Body of pancreas (tissue), 4 donors: ENCODE measurements around the gene BACE2. TPM values are rescaled to one million over a fixed set of nuclear protein-coding genes. Genes with fewer than 3 reads are reported as not detected.

Experiments
- ATAC-seq: fragments of 150-250 bp; one replicate; pipeline ENCODE4 v1.9.1; 2016
- DNase-seq, 4 donors: peaks; one replicate each; pipeline ENCODE4 v3.0.0-alpha.2; 2019
- H3K27ac ChIP-seq, 4 donors: fragments of 200-600 bp; sonication (generic); 1 replicate in 3 of 4; 2 replicates in 1 of 4; pipeline versions ENCODE4 v1.5.1 to v1.6.1; 2016 to 2019; ENCODE audit warnings: mild to moderate bottlenecking in 1 of 4, mixed read lengths in 1 of 4, moderate library complexity in 1 of 4
- H3K27me3 ChIP-seq, 2 donors: fragments of 200-600 bp; sonication (generic); one replicate each; pipeline ENCODE4 v1.6.0; 2016; ENCODE audit warnings: mild to moderate bottlenecking in 1 of 2
- H3K36me3 ChIP-seq, 2 donors: fragments of 200-600 bp; sonication (generic); replicated peaks in 1 of 2; 2 replicates each; pipeline ENCODE4 v1.5.1; 2016; ENCODE audit warnings: low read depth in 2 of 2; ENCODE audit not compliant: insufficient read depth in 1 of 2
- H3K4me1 ChIP-seq: fragments of 200-600 bp; sonication (generic); one replicate; pipeline ENCODE4 v1.6.0; 2016
- H3K4me3 ChIP-seq, 2 donors: fragments of 200-600 bp; sonication (generic); 1 replicate in 1 of 2; 2 replicates in 1 of 2; pipeline ENCODE4 v1.5.1; 2016 to 2019
- H3K9me3 ChIP-seq, 3 donors: fragments of 200-600 bp; sonication (generic); 1 replicate in 2 of 3; 2 replicates in 1 of 3; pipeline ENCODE4 v1.5.1; 2016
- CTCF ChIP-seq, 7 experiments: fragments of 450-650 bp in 4 of 7; fragments of 200-600 bp in 3 of 7; sonication (generic) in 3 of 7; IDR thresholded peaks; one replicate each; pipeline ENCODE4 v1.5.1; 2016 to 2019; ENCODE audit warnings: antibody characterized with exemption in 7 of 7
- POLR2A ChIP-seq, 3 donors: fragments of 450-650 bp; IDR thresholded peaks; one replicate each; pipeline ENCODE4 v1.6.1; 2016; ENCODE audit warnings: antibody characterized with exemption in 3 of 3, mild to moderate bottlenecking in 2 of 3
- whole genome bisulfite sequencing, 2 donors: methylation state at CpG; one replicate each; pipeline ENCODE4 v1.1.5; 2017; 5-methylcytosine and 5-hydroxymethylcytosine counted together
- intact Hi-C: fragments of 100-400 bp; cut with DNase I; formaldehyde crosslinking; loops from one replicate; pipeline ENCODE4 v1.15.1; 2023
- total RNA-seq, 2 donors: library from RNA; depleted of rRNA; stranded (reverse); fragments of >200 nt; gene quantifications; one replicate each; pipeline ENCODE4 v1.1.0, GENCODE V29; 2016

The BACE2 gene
- total RNA-seq, 2 donors from 2014 or later: 86.4 to 107 TPM

GRCh38 chr21:41267346-41267745 is 99.4 kb downstream of the BACE2 start:
- Histone ChIP-seq H3K27ac (no peak overlapping the region), H3K9me3 (no peaks in the 10 kb centered on the region), H3K4me3 (no peak overlapping the region), H3K36me3 (no peaks in the 10 kb centered on the region), H3K4me1 (no peaks in the 10 kb centered on the region), H3K27me3 (no peaks in the 10 kb centered on the region)
- intact Hi-C loops: no loop called here
- ATAC-seq: no peak
- TF ChIP-seq CTCF (IDR thresholded peaks at IDR 0.05) (no peak), POLR2A (IDR thresholded peaks at IDR 0.05) (no peak)
- WGBS, 2 donors: 90 to 96% methylated on average over 2 of the region's 2 CpGs
- DNase-seq: no peak

- no peak overlapping the region for H3K27ac ChIP-seq
- H3K4me1 ChIP-seq: no peaks in the 10 kb centered on the region
- H3K27me3 ChIP-seq: no peaks in the 10 kb centered on the region
- DNase-seq: no peak
- H3K36me3 ChIP-seq: no peaks in the 10 kb centered on the region
- WGBS, 2 donors: 18 to 26% methylated on average over 1 of the region's 1 CpG
- no peak overlapping the region for H3K4me3 ChIP-seq
- H3K9me3 ChIP-seq: no peaks in the 10 kb centered on the region
- intact Hi-C loops: no loop called here
- ATAC-seq: no peak
- TF ChIP-seq CTCF (IDR thresholded peaks at IDR 0.05) (no peak), POLR2A (IDR thresholded peaks at IDR 0.05) (no peak)
Measured at GRCh38 chr21:41269535-41269934, 101.6 kb downstream of the BACE2 start.

- Histone ChIP-seq H3K27ac (no peak overlapping the region), H3K27me3 (no peaks in the 10 kb centered on the region), H3K4me1 (no peaks in the 10 kb centered on the region), H3K36me3 (peaks cover 0 to 7% of the 10 kb centered on the region in 2 donors), H3K4me3 (no peak overlapping the region), H3K9me3 (no peaks in the 10 kb centered on the region)
- ATAC-seq (no peak), DNase-seq (no peak)
- WGBS, 2 donors: 90 to 91% methylated on average over 12 of the region's 12 CpGs
- intact Hi-C loops: no loop called here
- TF ChIP-seq POLR2A (IDR thresholded peaks at IDR 0.05) (no peak), CTCF (IDR thresholded peaks at IDR 0.05) (no peak)
Measured at GRCh38 chr21:41277196-41277595, 109.2 kb downstream of the BACE2 start.

GRCh38 chr21:41277846-41278245 is 109.9 kb downstream of the BACE2 start:
- no peaks in the 10 kb centered on the region for H3K9me3 ChIP-seq
- no peaks in the 10 kb centered on the region for H3K27me3 ChIP-seq
- H3K4me3 ChIP-seq: no peak overlapping the region
- intact Hi-C loops: no loop called here
- H3K36me3 ChIP-seq: peaks cover 0 to 7% of the 10 kb centered on the region in 2 donors
- DNase-seq (no peak), ATAC-seq (no peak)
- WGBS, 2 donors: 72% methylated on average over 4 of the region's 4 CpGs
- no peaks in the 10 kb centered on the region for H3K4me1 ChIP-seq
- H3K27ac ChIP-seq: no peak overlapping the region
- no peak for TF ChIP-seq POLR2A (IDR thresholded peaks at IDR 0.05)
- TF ChIP-seq CTCF (IDR thresholded peaks at IDR 0.05): no peak

GRCh38 chr21:41280115-41280919 is 112.4 kb downstream of the BACE2 start:
- WGBS, 2 donors: 42 to 71% methylated on average over 7 to 18 of the region's 18 CpGs
- Histone ChIP-seq H3K4me3 (no peak overlapping the region), H3K9me3 (no peaks in the 10 kb centered on the region), H3K36me3 (peaks cover 0 to 4% of the 10 kb centered on the region in 2 donors), H3K27ac (no peak overlapping the region), H3K4me1 (no peaks in the 10 kb centered on the region), H3K27me3 (no peaks in the 10 kb centered on the region)
- TF ChIP-seq POLR2A (IDR thresholded peaks at IDR 0.05) (no peak), CTCF (IDR thresholded peaks at IDR 0.05) (no peak)
- intact Hi-C loops: loop anchor here (5.0 kb wide), 1 partner anchor 182 kb away; no protein-coding TSS in a partner anchor
- ATAC-seq: peak; percentile 28
- DNase-seq: no peak
